C4-2B (cell line): ENCODE results near the gene SEMA5A.

ENCODE experiments used
- ZFX ChIP-seq: fragments of 450-650 bp; IDR thresholded peaks from 2 replicates; pipeline ENCODE4 v1.6.1; 2017
- TF ChIP-seq, protein P1 (sequence below): fragments of 450-650 bp; conservative IDR thresholded peaks from 2 replicates; pipeline ENCODE4 v1.5.1; 2017; ENCODE audit warnings: mild to moderate bottlenecking

DNA sequence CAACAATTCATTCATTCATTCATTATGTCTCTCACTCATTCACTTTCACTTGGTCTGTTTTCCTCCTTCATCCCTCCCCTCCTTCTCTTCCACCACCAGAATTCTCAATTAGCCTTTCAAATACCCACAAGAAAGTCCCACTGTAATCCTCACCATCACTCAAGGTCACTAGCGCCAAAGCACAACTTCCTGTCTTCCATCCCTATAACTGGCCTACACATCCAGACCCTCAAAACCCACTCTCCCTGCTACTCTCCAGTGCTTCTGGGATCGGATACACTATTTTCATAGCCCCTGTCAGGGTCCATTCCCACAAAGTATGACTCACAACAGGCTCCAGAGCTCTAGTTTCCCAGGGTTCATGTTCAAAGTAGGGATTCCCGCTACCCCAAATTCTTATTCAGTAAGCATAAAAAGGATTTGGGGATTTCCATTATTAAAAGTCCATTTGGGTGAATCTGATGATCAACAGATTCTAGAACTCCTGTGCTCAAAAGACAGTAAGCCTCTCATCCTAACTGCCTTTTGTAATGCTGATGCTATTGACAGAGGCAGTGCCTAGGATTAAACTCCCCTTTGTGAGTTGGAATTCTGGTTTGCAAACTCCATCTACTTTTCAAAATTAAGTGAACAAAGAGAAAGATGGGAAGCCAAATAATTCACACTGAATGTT is 250.9 kb downstream of the SEMA5A start:
- TF ChIP-seq, protein P1, sequence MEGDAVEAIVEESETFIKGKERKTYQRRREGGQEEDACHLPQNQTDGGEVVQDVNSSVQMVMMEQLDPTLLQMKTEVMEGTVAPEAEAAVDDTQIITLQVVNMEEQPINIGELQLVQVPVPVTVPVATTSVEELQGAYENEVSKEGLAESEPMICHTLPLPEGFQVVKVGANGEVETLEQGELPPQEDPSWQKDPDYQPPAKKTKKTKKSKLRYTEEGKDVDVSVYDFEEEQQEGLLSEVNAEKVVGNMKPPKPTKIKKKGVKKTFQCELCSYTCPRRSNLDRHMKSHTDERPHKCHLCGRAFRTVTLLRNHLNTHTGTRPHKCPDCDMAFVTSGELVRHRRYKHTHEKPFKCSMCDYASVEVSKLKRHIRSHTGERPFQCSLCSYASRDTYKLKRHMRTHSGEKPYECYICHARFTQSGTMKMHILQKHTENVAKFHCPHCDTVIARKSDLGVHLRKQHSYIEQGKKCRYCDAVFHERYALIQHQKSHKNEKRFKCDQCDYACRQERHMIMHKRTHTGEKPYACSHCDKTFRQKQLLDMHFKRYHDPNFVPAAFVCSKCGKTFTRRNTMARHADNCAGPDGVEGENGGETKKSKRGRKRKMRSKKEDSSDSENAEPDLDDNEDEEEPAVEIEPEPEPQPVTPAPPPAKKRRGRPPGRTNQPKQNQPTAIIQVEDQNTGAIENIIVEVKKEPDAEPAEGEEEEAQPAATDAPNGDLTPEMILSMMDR = no peak
- no peak for TF ChIP-seq ZFX
